Psoas muscle (tissue), 8 donors: ENCODE measurements around the gene PPP6R2. TPM values are rescaled to one million over a fixed set of nuclear protein-coding genes. Genes with fewer than 3 reads are reported as not detected.

ENCODE experiments used
- ATAC-seq, 4 donors: fragments of 200-7000 bp; cut with Tn5 transposase; one replicate each; pipeline ENCODE4 v1.9.1; 2020; ENCODE audit warnings: moderate library complexity in 3 of 4, mild to moderate bottlenecking in 2 of 4
- DNase-seq, 2 donors: peaks; one replicate each; pipeline ENCODE4 v3.0.0-alpha.2; 2020
- H3K27ac ChIP-seq: fragments of 200-600 bp; one replicate; pipeline ENCODE4 v1.8.0; 2022
- H3K27me3 ChIP-seq, 3 donors: fragments of 200-600 bp in 1 of 3; one replicate each; pipeline versions ENCODE4 v1.6.1 to v1.8.0; 2013 to 2022; ENCODE audit warnings: low read length in 2 of 3, mild to moderate bottlenecking in 2 of 3, moderate library complexity in 1 of 3; ENCODE audit not compliant: insufficient read depth in 3 of 3
- H3K36me3 ChIP-seq, 2 donors: fragments of 200-600 bp in 1 of 2; one replicate each; pipeline versions ENCODE4 v1.6.1 to v1.8.0; 2013 to 2022; ENCODE audit warnings: low read depth in 1 of 2, mild to moderate bottlenecking in 1 of 2, moderate library complexity in 1 of 2; ENCODE audit not compliant: insufficient read depth in 1 of 2
- H3K4me1 ChIP-seq: fragments of 200-600 bp; one replicate; pipeline ENCODE4 v1.8.0; 2022
- H3K4me3 ChIP-seq: fragments of 200-600 bp; one replicate; pipeline ENCODE4 v1.8.0; 2022; ENCODE audit warnings: mild to moderate bottlenecking
- H3K9me3 ChIP-seq: fragments of 200-600 bp; one replicate; pipeline ENCODE4 v1.8.0; 2022
- WGBS, 3 donors: extraction: QIAGEN DNeasy Blood & Tissue Kit; methylation state at CpG; one replicate each; pipeline versions ENCODE4 v1.1.6 to v1.1.7; 2013; 5-methylcytosine and 5-hydroxymethylcytosine counted together
- intact Hi-C, 2 donors: fragments of 100-400 bp; cut with DNase I; formaldehyde crosslinking; loops; one replicate each; pipeline versions ENCODE4 v1.11.0 to v1.14.2; 2022
- polyA plus RNA-seq, 3 donors: library from polyadenylated mRNA; stranded (reverse); fragments of 200-250 nt; gene quantifications; one replicate each; pipeline ENCODE4 v1.2.3, GENCODE V29; 2013
- total RNA-seq, 4 donors: library from RNA; stranded (reverse); fragmentation: NEBNext Ultra II Directional in 2 of 4; extraction: Animal tissue kit (Norgen Biotek cat#: 25700) in 2 of 4; gene quantifications; one replicate each; pipeline versions ENCODE4 v1.2.1 to v1.2.4, GENCODE V29; 2021 to 2023
- TF ChIP-seq, protein P1 (sequence below): fragments of 200-600 bp; IDR thresholded peaks from one replicate; pipeline ENCODE4 v1.8.0; 2022; ENCODE audit warnings: antibody characterized with exemption
- donor health status: healthy with polysubstance abuse.
- donor health status: DM: no; HTN: no; CAD: no; lungs with moderate emphysema.
- donor health status: Bipolar disorder and iron deficiency.
- donor health status: healthy.
- donor health status: DM: yes; HTN: yes; CAD: no.
- donor health status: DM: no; HTN: no; CAD: no.
- donor health status: DM: no; HTN: no; CAD: no.
- donor health status: DM: yes; HTN: yes; CAD: no.

Gene PPP6R2
- total and polyA plus RNA-seq, 7 donors, result 31.6 to 48.2 (median 41.6) TPM

DNA sequence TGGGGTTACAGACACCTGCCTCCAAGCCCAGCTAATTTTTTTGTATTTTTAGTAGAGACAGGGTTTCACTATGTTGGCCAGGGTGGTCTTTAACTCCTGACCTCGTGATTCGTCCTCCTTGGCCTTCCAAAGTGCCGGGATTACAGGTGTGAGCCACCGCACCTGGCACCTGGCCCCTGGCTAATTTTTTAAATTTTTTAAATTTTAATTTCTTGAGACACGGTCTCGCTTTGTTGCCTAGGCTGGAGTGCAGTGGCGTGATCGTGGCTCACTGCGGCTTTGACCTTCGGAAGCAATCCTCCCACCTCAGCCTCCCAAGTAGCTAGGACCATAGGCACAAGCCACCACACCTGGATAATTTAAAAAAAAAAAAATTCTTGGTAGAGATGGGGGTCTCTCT is 14.6 kb downstream of the PPP6R2 start:
- Histone ChIP-seq H3K36me3 (peaks cover 6 to 26% of the 10 kb centered on the region in 2 donors), H3K27ac (no peak overlapping the region), H3K4me3 (no peak overlapping the region), H3K4me1 (no peaks in the 10 kb centered on the region), H3K27me3 (no peaks in the 10 kb centered on the region), H3K9me3 (no peaks in the 10 kb centered on the region)
- DNase-seq (no peak), ATAC-seq (no peak)
- TF ChIP-seq, protein P1, sequence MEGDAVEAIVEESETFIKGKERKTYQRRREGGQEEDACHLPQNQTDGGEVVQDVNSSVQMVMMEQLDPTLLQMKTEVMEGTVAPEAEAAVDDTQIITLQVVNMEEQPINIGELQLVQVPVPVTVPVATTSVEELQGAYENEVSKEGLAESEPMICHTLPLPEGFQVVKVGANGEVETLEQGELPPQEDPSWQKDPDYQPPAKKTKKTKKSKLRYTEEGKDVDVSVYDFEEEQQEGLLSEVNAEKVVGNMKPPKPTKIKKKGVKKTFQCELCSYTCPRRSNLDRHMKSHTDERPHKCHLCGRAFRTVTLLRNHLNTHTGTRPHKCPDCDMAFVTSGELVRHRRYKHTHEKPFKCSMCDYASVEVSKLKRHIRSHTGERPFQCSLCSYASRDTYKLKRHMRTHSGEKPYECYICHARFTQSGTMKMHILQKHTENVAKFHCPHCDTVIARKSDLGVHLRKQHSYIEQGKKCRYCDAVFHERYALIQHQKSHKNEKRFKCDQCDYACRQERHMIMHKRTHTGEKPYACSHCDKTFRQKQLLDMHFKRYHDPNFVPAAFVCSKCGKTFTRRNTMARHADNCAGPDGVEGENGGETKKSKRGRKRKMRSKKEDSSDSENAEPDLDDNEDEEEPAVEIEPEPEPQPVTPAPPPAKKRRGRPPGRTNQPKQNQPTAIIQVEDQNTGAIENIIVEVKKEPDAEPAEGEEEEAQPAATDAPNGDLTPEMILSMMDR, result no peak
- intact Hi-C loops, result no loop called here
- 84 to 95% (median 88%) methylated on average over 10 of the region's 10 CpGs for WGBS, 3 donors

DNA sequence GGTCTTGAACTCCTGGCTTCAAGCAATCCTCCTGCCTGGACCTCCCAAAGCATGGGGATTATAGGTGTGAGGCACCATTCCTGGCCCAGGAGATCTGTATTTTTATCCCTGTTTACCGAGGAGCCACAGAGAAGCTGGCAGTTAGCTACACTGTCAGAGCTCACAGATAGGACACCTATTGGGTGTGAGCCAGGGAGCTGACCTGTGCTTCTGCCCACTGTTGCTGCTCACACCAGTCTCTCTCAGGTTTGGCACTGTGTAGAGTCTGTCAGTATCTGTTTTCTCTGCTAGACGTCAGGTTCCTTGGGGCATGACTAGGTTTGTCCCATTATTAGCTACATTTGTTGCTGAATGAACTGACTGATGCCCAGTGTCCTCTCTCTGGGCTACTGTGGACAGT is 17.5 kb downstream of the PPP6R2 start:
- Histone ChIP-seq H3K4me1 (no peaks in the 10 kb centered on the region), H3K36me3 (peaks cover 3 to 25% of the 10 kb centered on the region in 2 donors), H3K27ac (peak overlapping the region; percentile 1), H3K4me3 (no peak overlapping the region), H3K9me3 (no peaks in the 10 kb centered on the region), H3K27me3 (no peaks in the 10 kb centered on the region)
- TF ChIP-seq, protein P1, result no peak
- DNase-seq, result no peak
- intact Hi-C loops, result loop anchor here in 1 of 2 donors (5.0 kb wide), 1 partner anchor 137 kb away; no protein-coding TSS in a partner anchor
- peak; percentile 58 to 75 (median 66) for ATAC-seq
- 28 to 50% (median 30%) methylated on average over 2 of the region's 2 CpGs for WGBS, 3 donors

DNA sequence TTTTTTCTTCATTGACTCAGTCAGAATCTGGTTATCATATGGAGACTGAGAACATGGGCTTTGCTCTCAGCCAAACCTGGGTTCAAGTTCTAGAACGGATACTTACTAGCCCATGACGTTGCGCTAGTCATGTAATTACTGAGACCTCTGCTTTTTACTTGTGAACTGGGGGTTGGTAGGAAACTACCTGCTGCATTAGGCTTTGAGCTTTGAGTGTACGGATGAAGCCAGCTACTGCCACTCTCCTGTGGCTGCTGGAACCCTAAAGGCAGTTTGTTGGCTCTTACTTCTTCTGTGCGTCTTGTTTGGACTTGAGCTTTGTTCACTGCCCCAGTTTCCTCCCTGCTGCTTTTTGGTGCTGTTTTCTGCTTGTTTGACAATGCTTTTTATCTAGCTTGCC is 18.1 kb downstream of the PPP6R2 start:
- ATAC-seq, result no peak
- Histone ChIP-seq H3K9me3 (no peaks in the 10 kb centered on the region), H3K4me3 (no peak overlapping the region), H3K27ac (peak overlapping the region; percentile 1), H3K27me3 (no peaks in the 10 kb centered on the region), H3K4me1 (no peaks in the 10 kb centered on the region), H3K36me3 (peaks cover 3 to 24% of the 10 kb centered on the region in 2 donors)
- intact Hi-C loops, result loop anchor here in 1 of 2 donors (5.0 kb wide), 1 partner anchor 136 kb away; no protein-coding TSS in a partner anchor
- 93 to 97% (median 96%) methylated on average over 5 of the region's 5 CpGs for WGBS, 3 donors
- TF ChIP-seq, protein P1, result no peak
- no peak for DNase-seq

DNA sequence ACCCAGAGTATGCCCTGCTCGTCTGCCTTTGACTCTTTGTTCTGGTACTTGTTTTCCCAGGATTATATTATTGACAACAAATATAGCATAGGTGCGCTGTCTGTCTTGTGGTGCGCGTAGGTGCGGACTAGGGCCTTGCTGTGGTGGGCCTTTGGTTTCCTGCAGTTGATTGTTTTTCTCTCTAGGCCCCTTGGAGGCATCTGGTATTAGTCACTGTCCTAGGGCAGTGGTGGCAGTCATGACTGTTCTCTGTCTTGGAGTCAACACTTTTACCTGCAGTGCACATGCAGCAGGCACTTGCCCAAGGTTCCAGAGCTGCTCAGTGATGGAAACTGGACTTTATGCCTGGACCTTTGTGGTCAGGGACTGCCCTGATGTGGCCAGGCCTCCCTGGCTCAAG is 18.6 kb downstream of the PPP6R2 start:
- no peak for DNase-seq
- H3K36me3 ChIP-seq, result peaks cover 3 to 20% of the 10 kb centered on the region in 2 donors
- no peaks in the 10 kb centered on the region for H3K9me3 ChIP-seq
- no peaks in the 10 kb centered on the region for H3K27me3 ChIP-seq
- TF ChIP-seq, protein P1, result no peak
- H3K27ac ChIP-seq, result no peak overlapping the region
- ATAC-seq, result no peak
- 92 to 98% (median 94%) methylated on average over 5 of the region's 5 CpGs for WGBS, 3 donors
- H3K4me3 ChIP-seq, result no peak overlapping the region
- intact Hi-C loops, result loop anchor here in 1 of 2 donors (5.0 kb wide), 1 partner anchor 136 kb away; no protein-coding TSS in a partner anchor
- H3K4me1 ChIP-seq, result no peaks in the 10 kb centered on the region
